Neutrophil (primary cell): Measurements from ENCODE around the gene XPR1.

ENCODE experiments used
- H3K27ac ChIP-seq: fragments of 200-600 bp; sonication (generic); 2 replicates; pipeline ENCODE4 v1.5.1; 2016; ENCODE audit warnings: mild to moderate bottlenecking, moderate library complexity
- H3K27me3 ChIP-seq: fragments of 200-600 bp; sonication (generic); 2 replicates; pipeline ENCODE4 v1.6.0; 2016; ENCODE audit warnings: mild to moderate bottlenecking
- H3K36me3 ChIP-seq: fragments of 200-600 bp; sonication (generic); 2 replicates; pipeline ENCODE4 v1.5.1; 2017
- H3K4me1 ChIP-seq, 2 experiments: fragments of 200-600 bp in 1 of 2; sonication (generic) in 1 of 2; 1 replicate in 1 of 2; 2 replicates in 1 of 2; pipeline versions ENCODE4 v1.5.1 to v1.6.1; 2013 to 2016; ENCODE audit warnings: low read depth in 1 of 2, low read length in 1 of 2, mild to moderate bottlenecking in 1 of 2, moderate library complexity in 1 of 2; ENCODE audit not compliant: control insufficient read depth in 1 of 2, insufficient read depth in 1 of 2
- H3K4me3 ChIP-seq, 2 experiments: fragments of 200-600 bp in 1 of 2; sonication (generic) in 1 of 2; 1 replicate in 1 of 2; 2 replicates in 1 of 2; pipeline ENCODE4 v1.5.1; 2013 to 2016; ENCODE audit warnings: low read depth in 1 of 2, low read length in 1 of 2, mild to moderate bottlenecking in 1 of 2, moderate library complexity in 1 of 2
- H3K9me3 ChIP-seq: fragments of 200-600 bp; sonication (generic); 2 replicates; pipeline ENCODE4 v1.5.1; 2016
- TF ChIP-seq, protein P1 (sequence below): fragments of 200-600 bp; sonication (generic); IDR thresholded peaks from 2 replicates; pipeline ENCODE4 v1.5.1; 2016; ENCODE audit warnings: antibody characterized with exemption

Gene XPR1

DNA sequence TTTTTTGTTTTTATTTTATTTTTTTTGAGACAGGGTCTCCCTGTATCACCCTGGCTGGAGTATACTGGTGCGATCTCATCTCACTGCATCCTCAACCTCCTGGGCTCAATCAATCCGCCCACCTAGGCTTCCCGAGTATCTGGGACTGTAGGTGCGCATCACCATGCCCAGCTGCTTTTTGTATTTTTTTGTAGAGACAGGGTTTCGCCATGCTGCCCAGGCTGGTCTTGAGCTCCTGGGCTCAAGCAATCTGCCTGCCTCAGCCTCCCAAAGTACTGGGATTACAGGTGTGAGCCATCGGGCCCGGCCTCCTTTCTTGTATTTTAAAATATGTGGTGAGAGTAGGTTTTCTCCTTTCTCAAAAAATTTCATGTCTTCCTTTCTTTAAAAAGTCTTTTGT is 122.6 kb downstream of the XPR1 start:
- no peaks in the 10 kb centered on the region for H3K9me3 ChIP-seq
- no peak overlapping the region for H3K27ac ChIP-seq
- H3K36me3 ChIP-seq: no peaks in the 10 kb centered on the region
- H3K4me1 ChIP-seq: no peaks in the 10 kb centered on the region
- H3K4me3 ChIP-seq: no peak overlapping the region
- H3K27me3 ChIP-seq: no peaks in the 10 kb centered on the region
- TF ChIP-seq, protein P1, sequence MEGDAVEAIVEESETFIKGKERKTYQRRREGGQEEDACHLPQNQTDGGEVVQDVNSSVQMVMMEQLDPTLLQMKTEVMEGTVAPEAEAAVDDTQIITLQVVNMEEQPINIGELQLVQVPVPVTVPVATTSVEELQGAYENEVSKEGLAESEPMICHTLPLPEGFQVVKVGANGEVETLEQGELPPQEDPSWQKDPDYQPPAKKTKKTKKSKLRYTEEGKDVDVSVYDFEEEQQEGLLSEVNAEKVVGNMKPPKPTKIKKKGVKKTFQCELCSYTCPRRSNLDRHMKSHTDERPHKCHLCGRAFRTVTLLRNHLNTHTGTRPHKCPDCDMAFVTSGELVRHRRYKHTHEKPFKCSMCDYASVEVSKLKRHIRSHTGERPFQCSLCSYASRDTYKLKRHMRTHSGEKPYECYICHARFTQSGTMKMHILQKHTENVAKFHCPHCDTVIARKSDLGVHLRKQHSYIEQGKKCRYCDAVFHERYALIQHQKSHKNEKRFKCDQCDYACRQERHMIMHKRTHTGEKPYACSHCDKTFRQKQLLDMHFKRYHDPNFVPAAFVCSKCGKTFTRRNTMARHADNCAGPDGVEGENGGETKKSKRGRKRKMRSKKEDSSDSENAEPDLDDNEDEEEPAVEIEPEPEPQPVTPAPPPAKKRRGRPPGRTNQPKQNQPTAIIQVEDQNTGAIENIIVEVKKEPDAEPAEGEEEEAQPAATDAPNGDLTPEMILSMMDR: no peak

GRCh38 chr1:180757657-180758056 is 125.8 kb downstream of the XPR1 start:
- TF ChIP-seq, protein P1: no peak
- Histone ChIP-seq H3K4me1 (no peaks in the 10 kb centered on the region), H3K27me3 (no peaks in the 10 kb centered on the region), H3K4me3 (no peak overlapping the region), H3K9me3 (no peaks in the 10 kb centered on the region), H3K36me3 (no peaks in the 10 kb centered on the region), H3K27ac (no peak overlapping the region)

DNA sequence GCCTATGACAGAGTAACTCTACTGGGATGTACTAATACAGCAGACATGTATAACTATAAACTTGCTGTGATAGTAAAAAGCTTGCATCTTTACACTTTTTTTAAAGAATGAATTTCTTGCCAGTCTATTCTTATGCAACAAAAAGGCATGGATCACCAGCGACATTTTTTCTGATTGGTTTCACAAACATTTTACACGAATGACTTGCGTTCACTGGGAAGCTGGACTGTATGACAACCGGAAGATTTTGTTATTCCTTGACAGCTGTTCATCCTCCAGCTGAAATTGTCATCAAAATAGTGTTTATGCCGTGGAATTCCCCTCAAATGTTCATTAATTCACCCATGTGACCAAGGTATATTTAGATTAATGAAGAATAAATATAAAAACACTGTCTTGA is 131.0 kb downstream of the XPR1 start:
- no peaks in the 10 kb centered on the region for H3K4me1 ChIP-seq
- no peak overlapping the region for H3K4me3 ChIP-seq
- TF ChIP-seq, protein P1: no peak
- no peaks in the 10 kb centered on the region for H3K27me3 ChIP-seq
- H3K27ac ChIP-seq: no peak overlapping the region
- no peaks in the 10 kb centered on the region for H3K9me3 ChIP-seq
- H3K36me3 ChIP-seq: no peaks in the 10 kb centered on the region

- Histone ChIP-seq H3K9me3 (no peaks in the 10 kb centered on the region), H3K27me3 (no peaks in the 10 kb centered on the region), H3K4me1 (no peaks in the 10 kb centered on the region), H3K36me3 (no peaks in the 10 kb centered on the region), H3K27ac (no peak overlapping the region), H3K4me3 (no peak overlapping the region)
- TF ChIP-seq, protein P1: no peak
Measured at GRCh38 chr1:180765151-180765550, 133.3 kb downstream of the XPR1 start.

- Histone ChIP-seq H3K4me3 (no peak overlapping the region), H3K27ac (no peak overlapping the region), H3K36me3 (no peaks in the 10 kb centered on the region), H3K27me3 (no peaks in the 10 kb centered on the region), H3K9me3 (no peaks in the 10 kb centered on the region), H3K4me1 (no peaks in the 10 kb centered on the region)
- TF ChIP-seq, protein P1: no peak
Measured at GRCh38 chr1:180769889-180770288, 138.1 kb downstream of the XPR1 start.
